Transverse colon (tissue), 4 donors: ENCODE results near the gene ARHGAP22.

Experiments
- CTCF ChIP-seq, 5 experiments: fragments of 200-600 bp in 3 of 5; fragments of 450-650 bp in 2 of 5; sonication (generic) in 3 of 5; IDR thresholded peaks; 1 replicate in 2 of 5; 2 replicates in 3 of 5; pipeline ENCODE4 v1.5.1; 2016 to 2017; ENCODE audit warnings: antibody characterized with exemption in 5 of 5, inconsistent platforms in 3 of 5, mild to moderate bottlenecking in 2 of 5, moderate library complexity in 1 of 5
- EP300 ChIP-seq: sonication (generic); formaldehyde crosslinking; IDR thresholded peaks from one replicate; pipeline ENCODE4 v1.6.1; 2017; ENCODE audit warnings: antibody characterized with exemption, low read depth
- POLR2A ChIP-seq: fragments of 450-650 bp; IDR thresholded peaks from one replicate; pipeline ENCODE4 v1.6.1; 2016; ENCODE audit warnings: antibody characterized with exemption, mild to moderate bottlenecking, moderate library complexity
- POLR2AphosphoS5 ChIP-seq, 3 donors: sonication (generic); formaldehyde crosslinking; IDR thresholded peaks; one replicate each; pipeline ENCODE4 v1.6.1; 2016; ENCODE audit warnings: antibody characterized with exemption in 3 of 3

GRCh38 chr10:48526846-48527505 is 77.9 kb downstream of the ARHGAP22 start:
- TF ChIP-seq POLR2A (no peak), CTCF (IDR thresholded peaks at IDR 0.05) (no peak), EP300 (no peak), POLR2AphosphoS5 (IDR thresholded peaks at IDR 0.05) (no peak)
